22Rv1 (cell line): Measurements from ENCODE around the gene TECPR2.

Experiments used
- ZFX ChIP-seq: fragments of 450-650 bp; IDR thresholded peaks from 2 replicates; pipeline ENCODE4 v1.6.1; 2017; ENCODE audit warnings: antibody characterized with exemption, borderline replicate concordance
- TF ChIP-seq, protein P1 (sequence below): fragments of 450-650 bp; IDR thresholded peaks from 2 replicates; pipeline ENCODE4 v1.5.1; 2017; ENCODE audit warnings: mild to moderate bottlenecking

GRCh38 chr14:102479777-102480176, 117.0 kb downstream of the TECPR2 start:
- TF ChIP-seq, protein P1, sequence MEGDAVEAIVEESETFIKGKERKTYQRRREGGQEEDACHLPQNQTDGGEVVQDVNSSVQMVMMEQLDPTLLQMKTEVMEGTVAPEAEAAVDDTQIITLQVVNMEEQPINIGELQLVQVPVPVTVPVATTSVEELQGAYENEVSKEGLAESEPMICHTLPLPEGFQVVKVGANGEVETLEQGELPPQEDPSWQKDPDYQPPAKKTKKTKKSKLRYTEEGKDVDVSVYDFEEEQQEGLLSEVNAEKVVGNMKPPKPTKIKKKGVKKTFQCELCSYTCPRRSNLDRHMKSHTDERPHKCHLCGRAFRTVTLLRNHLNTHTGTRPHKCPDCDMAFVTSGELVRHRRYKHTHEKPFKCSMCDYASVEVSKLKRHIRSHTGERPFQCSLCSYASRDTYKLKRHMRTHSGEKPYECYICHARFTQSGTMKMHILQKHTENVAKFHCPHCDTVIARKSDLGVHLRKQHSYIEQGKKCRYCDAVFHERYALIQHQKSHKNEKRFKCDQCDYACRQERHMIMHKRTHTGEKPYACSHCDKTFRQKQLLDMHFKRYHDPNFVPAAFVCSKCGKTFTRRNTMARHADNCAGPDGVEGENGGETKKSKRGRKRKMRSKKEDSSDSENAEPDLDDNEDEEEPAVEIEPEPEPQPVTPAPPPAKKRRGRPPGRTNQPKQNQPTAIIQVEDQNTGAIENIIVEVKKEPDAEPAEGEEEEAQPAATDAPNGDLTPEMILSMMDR: no peak
- no peak for TF ChIP-seq ZFX
